CD8-positive, alpha-beta memory T cell (primary cell): ENCODE results near the gene PQBP1. TPM values are rescaled to one million over a fixed set of nuclear protein-coding genes. Genes with fewer than 3 reads are reported as not detected.

Source experiments
- CTCF ChIA-PET: fragments of 350-600 bp; sonication (Branson Sonifier 250); formaldehyde crosslinking; loops from one replicate; lab custom pipeline; 2021; ENCODE audit warnings: antibody characterized with exemption; lab: Charles Lee
- POLR2A ChIA-PET: fragments of 350-600 bp; sonication (Branson Sonifier 250); formaldehyde crosslinking; loops from one replicate; lab custom pipeline; 2021; ENCODE audit warnings: antibody characterized with exemption; lab: Charles Lee
- DNase-seq, 5 donors: peaks; one replicate each; pipeline versions ENCODE4 v3.0.0 to v3.0.0-alpha.2; 2020 to 2022; ENCODE audit warnings: mixed read lengths in 1 of 5
- H3K27ac ChIP-seq: one replicate; pipeline ENCODE4 v1.7.0; 2013; ENCODE audit warnings: low read depth, mild to moderate bottlenecking, low read length, moderate library complexity
- H3K27me3 ChIP-seq: 2 replicates; pipeline ENCODE4 v1.7.0; 2013; ENCODE audit warnings: low read length, mild to moderate bottlenecking; ENCODE audit not compliant: insufficient read depth, poor library complexity, severe bottlenecking
- H3K36me3 ChIP-seq: 2 replicates; pipeline ENCODE4 v1.7.0; 2013; ENCODE audit warnings: mild to moderate bottlenecking, low read length, moderate library complexity; ENCODE audit not compliant: insufficient read depth
- H3K4me1 ChIP-seq: 2 replicates; pipeline ENCODE4 v1.7.0; 2013; ENCODE audit warnings: mild to moderate bottlenecking, low read length, moderate library complexity; ENCODE audit not compliant: insufficient read depth
- H3K4me3 ChIP-seq: 2 replicates; pipeline ENCODE4 v1.7.0; 2013; ENCODE audit warnings: mild to moderate bottlenecking, low read length
- H3K9me3 ChIP-seq: 2 replicates; pipeline ENCODE4 v1.7.0; 2013; ENCODE audit warnings: mild to moderate bottlenecking, low read length
- H3K27ac Mint-ChIP-seq, 8 donors: one replicate each; pipeline ENCODE4 v1.8.0; 2020 to 2021; ENCODE audit warnings: mixed read lengths in 8 of 8, mild to moderate bottlenecking in 6 of 8, inconsistent platforms in 3 of 8, moderate library complexity in 3 of 8
- H3K27me3 Mint-ChIP-seq, 2 donors: one replicate each; pipeline ENCODE4 v1.8.0; 2020 to 2021; ENCODE audit warnings: mixed read lengths in 2 of 2, mild to moderate bottlenecking in 1 of 2, moderate library complexity in 1 of 2
- H3K36me3 Mint-ChIP-seq, 3 donors: one replicate each; pipeline ENCODE4 v1.8.0; 2020 to 2021; ENCODE audit warnings: mixed read lengths in 3 of 3, inconsistent platforms in 1 of 3, mild to moderate bottlenecking in 1 of 3
- H3K4me1 Mint-ChIP-seq, 3 donors: one replicate each; pipeline ENCODE4 v1.8.0; 2020 to 2021; ENCODE audit warnings: mixed read lengths in 3 of 3, inconsistent platforms in 1 of 3, mild to moderate bottlenecking in 1 of 3
- H3K4me3 Mint-ChIP-seq, 7 donors: one replicate each; pipeline ENCODE4 v1.8.0; 2020 to 2021; ENCODE audit warnings: mixed read lengths in 7 of 7, mild to moderate bottlenecking in 6 of 7, moderate library complexity in 4 of 7, inconsistent platforms in 2 of 7
- H3K9me3 Mint-ChIP-seq, 5 donors: one replicate each; pipeline ENCODE4 v1.8.0; 2020 to 2022; ENCODE audit warnings: mixed read lengths in 5 of 5, mild to moderate bottlenecking in 3 of 5, moderate library complexity in 2 of 5, inconsistent platforms in 1 of 5
- polyA plus RNA-seq: library from polyadenylated mRNA; unstranded; fragments of 300-500 nt; fragmentation: Illumina TruSeq; gene quantifications from one replicate; pipeline ENCODE4 v1.2.3, GENCODE V29; 2021
- total RNA-seq, 2 experiments: library from RNA; stranded (reverse); gene quantifications; one replicate each; pipeline ENCODE4 v1.2.3, GENCODE V29; 2021

PQBP1 gene
- total and polyA plus RNA-seq, 3 experiments from 2014 or later = 83.5 to 106 (median 101) TPM

DNA sequence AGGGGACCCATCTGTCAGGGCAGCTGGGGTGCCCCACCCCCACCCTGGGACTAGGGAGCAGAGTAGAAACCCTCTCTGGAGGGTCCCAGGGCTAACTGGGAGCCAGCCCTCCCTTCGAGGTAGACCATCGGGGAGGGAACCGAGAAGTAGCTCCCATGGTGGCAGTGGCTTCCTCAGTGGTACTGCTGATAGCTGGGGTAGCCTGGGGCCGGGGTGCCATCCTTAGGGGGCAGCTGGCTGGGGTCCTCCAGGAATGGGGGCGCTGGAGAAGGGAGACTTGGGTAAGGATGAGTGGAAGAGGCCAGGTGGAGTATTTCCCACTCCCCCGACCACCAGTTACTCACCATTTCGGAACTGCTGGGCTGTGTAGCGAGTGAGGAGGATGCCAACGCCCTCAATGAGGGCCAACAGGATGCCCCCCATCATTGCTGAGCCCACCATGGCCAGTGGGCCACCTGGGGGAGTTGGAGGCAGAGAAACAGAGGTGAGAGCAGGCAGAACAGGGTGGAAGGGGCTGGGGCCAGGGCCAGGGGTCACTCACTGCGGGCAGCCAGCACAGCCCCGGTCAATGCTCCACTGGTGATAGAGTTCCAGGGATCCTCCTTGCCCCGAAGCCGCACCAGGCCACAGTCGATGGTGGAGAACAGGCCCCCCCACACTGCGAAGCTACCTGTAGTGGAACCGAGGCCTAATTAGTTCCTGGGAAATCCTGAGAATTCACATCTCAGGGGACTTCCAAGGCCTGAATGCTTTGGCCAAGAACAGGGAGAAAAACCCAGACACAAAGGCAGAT is 4.0 kb upstream of the PQBP1 start:
- no peaks in the 10 kb centered on the region for H3K36me3 ChIP-seq
- DNase-seq = no peak
- ChIA-PET CTCF (no interaction called here), POLR2A (no interaction called here)
- Mint-ChIP-seq H3K4me3 (peak overlapping the region in 2 of 7 donors; percentile 65 to 75), H3K27me3 (peaks cover 0 to 5% of the 10 kb centered on the region in 2 donors), H3K27ac (no peak overlapping the region), H3K36me3 (peaks cover 0 to 31% (median 0%) of the 10 kb centered on the region in 3 donors), H3K4me1 (peaks cover 29 to 43% (median 38%) of the 10 kb centered on the region in 3 donors), H3K9me3 (no peaks in the 10 kb centered on the region)
- H3K27ac ChIP-seq = no peak overlapping the region
- H3K27me3 ChIP-seq = no peaks in the 10 kb centered on the region
- no peaks in the 10 kb centered on the region for H3K9me3 ChIP-seq
- no peak overlapping the region for H3K4me3 ChIP-seq
- peaks cover 19% of the 10 kb centered on the region for H3K4me1 ChIP-seq

DNA sequence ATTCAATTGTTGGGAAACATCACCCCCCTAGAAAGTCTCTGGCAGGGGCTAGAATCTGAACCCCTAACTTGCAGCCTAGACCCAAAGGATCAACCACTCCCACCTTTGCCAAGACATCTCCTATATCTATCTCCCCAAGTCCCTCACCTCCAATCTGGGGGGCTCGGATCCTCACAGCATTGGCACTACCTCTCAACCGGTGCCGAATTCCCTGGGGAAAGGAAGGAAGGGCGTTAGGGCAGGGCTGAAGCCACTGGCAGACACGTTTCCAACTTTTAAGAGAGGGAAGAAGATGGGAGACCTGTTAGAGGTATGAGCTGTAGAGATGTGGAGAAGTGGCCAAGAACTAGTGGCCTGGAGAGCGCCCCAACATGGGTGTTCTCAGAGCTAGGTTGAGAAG is 2.8 kb upstream of the PQBP1 start:
- Mint-ChIP-seq H3K27me3 (peaks cover 0 to 3% of the 10 kb centered on the region in 2 donors), H3K36me3 (peaks cover 0 to 33% (median 0%) of the 10 kb centered on the region in 3 donors), H3K27ac (peak overlapping the region in 2 of 8 donors; percentile 64 to 80), H3K4me1 (peaks cover 29 to 52% (median 38%) of the 10 kb centered on the region in 3 donors), H3K9me3 (no peaks in the 10 kb centered on the region), H3K4me3 (peak overlapping the region in 2 of 7 donors; percentile 49 to 81)
- H3K27ac ChIP-seq = no peak overlapping the region
- ChIA-PET POLR2A (no interaction called here), CTCF (interaction anchor here (0.6 kb wide), 2 partner anchors 8 to 186 kb away, joined by 3 read pairs; no protein-coding TSS in a partner anchor)
- no peak overlapping the region for H3K4me3 ChIP-seq
- no peaks in the 10 kb centered on the region for H3K9me3 ChIP-seq
- DNase-seq = no peak
- peaks cover 30% of the 10 kb centered on the region for H3K4me1 ChIP-seq
- no peaks in the 10 kb centered on the region for H3K27me3 ChIP-seq
- no peaks in the 10 kb centered on the region for H3K36me3 ChIP-seq

DNA sequence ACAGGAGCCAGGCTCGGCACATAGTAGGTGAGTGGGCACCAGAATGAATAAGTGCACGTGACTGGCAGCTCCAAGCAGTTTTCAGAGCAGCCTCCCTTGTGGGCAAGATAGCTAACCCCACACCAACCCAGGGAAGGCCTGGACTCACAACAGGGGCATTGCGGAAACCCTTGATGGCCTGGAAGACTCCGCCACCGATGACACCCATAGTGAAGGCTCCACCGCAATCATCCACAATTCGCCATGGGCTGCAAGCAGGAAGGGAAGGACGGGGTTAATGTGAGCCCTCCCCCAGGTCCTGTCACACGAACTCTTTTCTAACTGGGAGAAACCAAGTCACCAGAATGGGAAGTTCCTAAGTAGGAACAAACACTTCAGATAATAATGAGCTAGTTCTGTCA is 1.1 kb upstream of the PQBP1 start:
- peak overlapping the region; percentile 91 for H3K4me3 ChIP-seq
- H3K4me1 Mint-ChIP-seq = peaks cover 24 to 42% (median 31%) of the 10 kb centered on the region in 3 donors
- no peak for DNase-seq
- H3K27me3 ChIP-seq = no peaks in the 10 kb centered on the region
- peak overlapping the region; percentile 90 to 99 (median 95) for H3K27ac Mint-ChIP-seq
- H3K4me3 Mint-ChIP-seq = peak overlapping the region; percentile 84 to 96 (median 89)
- H3K9me3 Mint-ChIP-seq = no peaks in the 10 kb centered on the region
- H3K9me3 ChIP-seq = no peaks in the 10 kb centered on the region
- peaks cover 0 to 42% (median 0%) of the 10 kb centered on the region in 3 donors for H3K36me3 Mint-ChIP-seq
- peaks cover 30% of the 10 kb centered on the region for H3K4me1 ChIP-seq
- peak overlapping the region; percentile 93 for H3K27ac ChIP-seq
- H3K36me3 ChIP-seq = no peaks in the 10 kb centered on the region
- CTCF ChIA-PET = no interaction called here
- POLR2A ChIA-PET = interaction anchor here (0.9 to 2.9 kb wide), 4 partner anchors 15 to 214 kb away, joined by 3 to 15 read pairs (median 7); partner anchors contain the start of genes OTUD5 and SLC35A2
- peaks cover 0 to 2% of the 10 kb centered on the region in 2 donors for H3K27me3 Mint-ChIP-seq

DNA sequence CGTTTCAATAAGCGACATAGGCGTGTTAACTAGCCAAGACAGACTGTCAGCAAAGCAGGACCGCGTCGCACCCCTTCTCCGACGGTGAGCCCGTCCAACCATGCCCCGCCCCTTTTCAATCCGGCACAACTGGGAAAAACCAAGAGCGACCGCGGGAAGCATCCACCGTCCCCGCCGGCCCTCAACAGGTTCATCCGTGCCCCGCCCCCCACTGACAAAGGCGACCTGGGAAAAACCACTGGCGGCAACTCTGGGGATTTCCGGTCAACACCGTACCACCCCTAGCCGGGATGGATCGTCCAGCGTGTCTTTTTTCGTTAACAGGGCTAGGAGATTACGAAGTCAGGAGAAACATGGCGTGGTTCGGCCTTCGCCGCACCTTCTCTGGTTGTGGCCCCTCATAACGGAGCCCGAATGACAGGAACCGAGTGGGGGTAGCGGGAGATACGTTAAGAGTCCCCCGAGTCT is 539 bp upstream of the PQBP1 start:
- Histone ChIP-seq H3K4me1 (peaks cover 26% of the 10 kb centered on the region), H3K27me3 (no peaks in the 10 kb centered on the region), H3K9me3 (no peaks in the 10 kb centered on the region), H3K27ac (peak overlapping the region; percentile 93), H3K4me3 (peak overlapping the region; percentile 91), H3K36me3 (no peaks in the 10 kb centered on the region)
- Mint-ChIP-seq H3K4me3 (peak overlapping the region; percentile 84 to 96 (median 89)), H3K4me1 (peaks cover 18 to 38% (median 27%) of the 10 kb centered on the region in 3 donors), H3K9me3 (no peaks in the 10 kb centered on the region), H3K36me3 (peaks cover 0 to 48% (median 3%) of the 10 kb centered on the region in 3 donors), H3K27ac (peak overlapping the region; percentile 90 to 99 (median 95)), H3K27me3 (peaks cover 0 to 2% of the 10 kb centered on the region in 2 donors)
- CTCF ChIA-PET = interaction anchor here (1.3 to 1.7 kb wide), 3 partner anchors 19 to 96 kb away, joined by 3 to 7 read pairs (median 3); partner anchors contain the start of gene HDAC6
- peak; percentile 48 to 76 (median 55) for DNase-seq
- POLR2A ChIA-PET = interaction anchor here (0.9 to 2.9 kb wide), 11 partner anchors 14 to 323 kb away, joined by 3 to 15 read pairs (median 4); partner anchors contain the start of genes HDAC6, OTUD5, RBM3 and SLC35A2

DNA sequence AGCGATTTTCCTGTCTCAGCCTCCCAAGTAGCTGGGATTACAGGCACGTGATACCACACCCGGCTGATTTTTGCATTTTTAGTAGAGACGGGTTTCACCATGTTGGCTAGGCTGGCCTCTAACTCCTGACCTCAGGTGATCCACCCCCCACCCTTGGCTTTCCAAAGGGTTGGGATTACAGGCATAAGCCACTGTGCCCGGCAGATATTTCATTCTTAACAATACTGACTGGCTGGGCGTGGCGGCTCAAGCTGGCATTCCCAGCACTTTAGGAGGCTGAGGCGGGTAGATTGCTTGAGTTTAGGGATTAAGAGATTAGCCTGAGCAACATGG is 1.3 kb downstream of the PQBP1 start:
- H3K4me3 Mint-ChIP-seq = peak overlapping the region in 1 of 7 donors; percentile 66
- POLR2A ChIA-PET = no interaction called here
- CTCF ChIA-PET = interaction anchor here (1.3 kb wide), 1 partner anchor 47 kb away, joined by 5 read pairs; no protein-coding TSS in a partner anchor
- peaks cover 18 to 38% (median 25%) of the 10 kb centered on the region in 3 donors for H3K4me1 Mint-ChIP-seq
- H3K27ac Mint-ChIP-seq = peak overlapping the region in 2 of 8 donors; percentile 70 to 85
- DNase-seq = no peak
- H3K4me1 ChIP-seq = peaks cover 24% of the 10 kb centered on the region
- H3K27ac ChIP-seq = peak overlapping the region; percentile 93
- peaks cover 3% of the 10 kb centered on the region for H3K36me3 ChIP-seq
- H3K36me3 Mint-ChIP-seq = peaks cover 0 to 58% (median 3%) of the 10 kb centered on the region in 3 donors
- peaks cover 0 to 4% of the 10 kb centered on the region in 2 donors for H3K27me3 Mint-ChIP-seq
- H3K9me3 Mint-ChIP-seq = no peaks in the 10 kb centered on the region
- H3K9me3 ChIP-seq = no peaks in the 10 kb centered on the region
- H3K4me3 ChIP-seq = no peak overlapping the region
- H3K27me3 ChIP-seq = no peaks in the 10 kb centered on the region

DNA sequence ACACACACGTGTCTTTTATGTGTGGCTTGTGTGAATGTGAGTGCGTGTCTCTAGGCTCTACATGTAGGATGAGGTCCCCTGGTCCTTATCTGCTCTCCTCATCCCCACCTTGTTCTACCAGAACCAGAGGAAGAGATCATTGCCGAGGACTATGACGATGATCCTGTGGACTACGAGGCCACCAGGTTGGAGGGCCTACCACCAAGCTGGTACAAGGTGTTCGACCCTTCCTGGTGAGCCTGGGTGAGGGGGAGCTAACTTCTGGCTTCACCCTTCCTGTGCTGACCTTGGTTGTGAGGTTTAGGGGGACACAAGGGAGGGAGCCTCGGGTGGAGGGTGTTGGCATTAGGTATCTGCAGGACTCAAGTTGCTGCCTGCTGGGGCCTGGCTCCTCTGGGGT is 3.3 kb downstream of the PQBP1 start:
- peaks cover 0 to 3% of the 10 kb centered on the region in 2 donors for H3K27me3 Mint-ChIP-seq
- peaks cover 3% of the 10 kb centered on the region for H3K36me3 ChIP-seq
- CTCF ChIA-PET = interaction anchor here (1.1 kb wide), 1 partner anchor 11 kb away, joined by 3 read pairs; the partner anchor contains the start of gene SLC35A2

DNA sequence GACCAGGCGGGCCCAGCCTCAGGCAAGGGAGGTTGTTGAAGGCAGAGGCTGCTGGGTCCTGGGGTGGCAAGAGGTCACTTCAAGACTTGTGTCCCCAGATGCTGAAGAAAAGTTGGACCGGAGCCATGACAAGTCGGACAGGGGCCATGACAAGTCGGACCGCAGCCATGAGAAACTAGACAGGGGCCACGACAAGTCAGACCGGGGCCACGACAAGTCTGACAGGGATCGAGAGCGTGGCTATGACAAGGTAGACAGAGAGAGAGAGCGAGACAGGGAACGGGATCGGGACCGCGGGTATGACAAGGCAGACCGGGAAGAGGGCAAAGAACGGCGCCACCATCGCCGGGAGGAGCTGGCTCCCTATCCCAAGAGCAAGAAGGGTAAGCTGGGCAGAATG is 4.4 kb downstream of the PQBP1 start:
- no peak for DNase-seq
- H3K4me3 ChIP-seq = no peak overlapping the region
- H3K36me3 Mint-ChIP-seq = peaks cover 0 to 62% (median 3%) of the 10 kb centered on the region in 3 donors
- no peaks in the 10 kb centered on the region for H3K27me3 ChIP-seq
- POLR2A ChIA-PET = interaction anchor here (3.1 kb wide), 1 partner anchor 10 kb away, joined by 9 read pairs; no protein-coding TSS in a partner anchor
- peaks cover 0 to 6% of the 10 kb centered on the region in 2 donors for H3K27me3 Mint-ChIP-seq
- no peaks in the 10 kb centered on the region for H3K9me3 ChIP-seq
- no peak overlapping the region for H3K27ac ChIP-seq
- H3K36me3 ChIP-seq = peaks cover 3% of the 10 kb centered on the region
- H3K4me1 ChIP-seq = peaks cover 16% of the 10 kb centered on the region
- CTCF ChIA-PET = no interaction called here
- no peak overlapping the region for H3K4me3 Mint-ChIP-seq
- peak overlapping the region in 1 of 8 donors; percentile 78 for H3K27ac Mint-ChIP-seq
- peaks cover 8 to 16% (median 11%) of the 10 kb centered on the region in 3 donors for H3K4me1 Mint-ChIP-seq
- H3K9me3 Mint-ChIP-seq = no peaks in the 10 kb centered on the region

More for the DNA sequence above, 3.3 kb downstream of the PQBP1 start:
- no peak overlapping the region for H3K27ac ChIP-seq
- no peak overlapping the region for H3K4me3 ChIP-seq
- Mint-ChIP-seq H3K9me3 (no peaks in the 10 kb centered on the region), H3K36me3 (peaks cover 0 to 62% (median 3%) of the 10 kb centered on the region in 3 donors), H3K27ac (peak overlapping the region in 1 of 8 donors; percentile 47), H3K4me1 (peaks cover 18 to 26% (median 18%) of the 10 kb centered on the region in 3 donors), H3K4me3 (no peak overlapping the region)
- H3K9me3 ChIP-seq = no peaks in the 10 kb centered on the region
- H3K27me3 ChIP-seq = no peaks in the 10 kb centered on the region
- H3K4me1 ChIP-seq = peaks cover 24% of the 10 kb centered on the region
- POLR2A ChIA-PET = interaction anchor here (3.1 kb wide), 1 partner anchor 11 kb away, joined by 9 read pairs; no protein-coding TSS in a partner anchor
- no peak for DNase-seq
